HG02884 (cell line): Measurements from ENCODE around the gene PIP4K2A.

Source experiments
- ATAC-seq: cut with Tn5 transposase; IDR thresholded peaks from one replicate; pipeline ENCODE4 v1.9.1; 2021; ENCODE audit warnings: mild to moderate bottlenecking, moderate library complexity; ENCODE audit not compliant: unreplicated experiment

The PIP4K2A gene

GRCh38 chr10:22561909-22562308 is 152.5 kb downstream of the PIP4K2A start:
- no peak for ATAC-seq

DNA sequence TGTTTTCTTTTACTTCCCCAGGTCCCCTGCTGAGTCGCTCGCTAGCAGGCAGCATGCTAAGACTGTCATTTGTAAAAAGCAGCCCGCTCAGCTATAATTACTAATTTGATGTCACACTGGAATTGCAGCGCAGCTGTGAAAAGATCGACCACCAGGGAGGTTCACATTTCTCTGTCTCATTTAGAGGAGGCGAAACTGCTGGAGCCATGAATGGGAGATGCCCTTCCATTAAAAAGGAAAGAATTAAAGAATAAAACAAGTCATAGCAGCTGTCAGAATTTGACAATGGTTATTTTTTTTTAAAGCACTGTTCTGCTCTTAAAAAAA is 153.5 kb downstream of the PIP4K2A start:
- no peak for ATAC-seq

- no peak for ATAC-seq
These were observed 154.1 kb downstream of the PIP4K2A start for GRCh38 chr10:22560096-22560912.

DNA sequence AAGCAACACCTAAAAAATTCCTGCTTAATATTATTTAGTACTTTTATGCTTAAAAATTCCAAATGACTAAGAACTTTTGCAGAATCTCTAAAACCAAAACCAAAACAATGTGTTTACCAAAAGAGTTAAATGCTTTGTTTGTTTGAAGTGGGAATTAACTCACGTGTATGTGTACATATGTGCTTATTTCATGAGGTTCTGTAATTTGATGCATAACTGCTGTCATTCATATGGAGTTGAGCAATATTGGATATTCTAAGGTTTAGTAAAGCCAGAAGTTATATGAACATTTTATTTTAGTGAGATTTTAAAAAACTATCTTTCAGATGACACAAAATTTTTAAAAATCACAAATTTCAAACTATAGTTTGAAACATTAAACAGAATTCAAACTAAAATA is 157.1 kb downstream of the PIP4K2A start:
- ATAC-seq: no peak

GRCh38 chr10:22556774-22557173 is 157.6 kb downstream of the PIP4K2A start:
- no peak for ATAC-seq

DNA sequence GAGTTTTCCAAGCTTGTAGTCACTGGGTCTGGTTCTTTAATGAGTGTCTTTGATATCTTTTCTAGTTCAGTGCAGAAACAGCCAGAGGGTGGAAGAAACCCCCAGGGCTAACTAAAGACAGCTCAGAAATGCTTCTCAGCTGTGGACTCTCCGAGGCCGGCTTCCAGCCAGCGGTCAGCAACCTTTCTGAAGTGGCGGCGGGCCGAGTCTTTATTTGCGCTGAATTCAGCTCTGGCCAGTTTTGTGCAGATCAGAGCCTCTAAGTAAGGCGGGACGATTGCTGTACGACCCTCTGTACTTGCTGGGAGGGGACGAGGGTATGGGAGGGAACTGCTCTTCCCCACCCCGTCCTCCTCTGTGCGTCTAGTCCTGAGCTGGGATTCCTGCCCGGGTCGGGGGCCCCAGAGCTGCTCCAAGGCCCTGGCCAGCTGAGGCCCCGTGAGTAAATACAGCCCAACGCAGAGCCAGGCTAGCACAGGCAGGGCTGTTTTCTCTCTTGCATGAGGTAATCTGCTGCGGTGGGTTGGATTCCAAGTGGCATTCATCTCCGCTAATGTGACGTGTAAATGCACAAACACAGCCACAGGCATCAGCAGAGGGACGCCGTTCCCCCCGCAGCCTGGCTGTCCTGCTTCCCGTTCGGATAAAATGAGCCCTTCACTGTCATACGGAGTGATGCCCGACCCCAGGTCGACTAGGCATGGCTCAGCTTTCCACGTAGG is 159.8 kb downstream of the PIP4K2A start:
- no peak for ATAC-seq

DNA sequence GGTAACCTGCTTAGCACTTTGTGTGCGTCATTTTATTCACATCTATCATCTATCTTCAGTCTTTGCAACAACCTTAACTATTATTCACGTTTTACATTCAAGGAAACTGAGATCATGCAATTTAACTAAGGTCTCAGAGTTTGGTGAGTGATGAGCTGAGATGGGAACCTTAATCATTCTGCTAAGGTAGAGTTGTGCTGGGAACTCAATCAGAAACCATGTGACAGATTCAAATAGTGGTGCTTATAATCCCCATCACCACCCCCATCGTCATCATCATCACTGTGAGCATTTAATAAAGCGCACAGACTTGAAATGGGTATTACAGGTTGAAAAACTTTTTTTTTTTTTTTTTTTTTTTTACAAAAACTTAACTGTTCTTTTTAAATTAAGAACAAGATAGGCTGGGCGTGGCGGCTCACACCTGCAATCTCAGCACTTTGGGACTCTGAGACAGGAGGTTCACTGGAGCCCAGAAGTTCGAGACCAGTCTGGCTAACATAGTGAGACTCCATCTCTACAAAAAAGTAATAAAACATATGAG is 160.9 kb downstream of the PIP4K2A start:
- ATAC-seq: no peak

DNA sequence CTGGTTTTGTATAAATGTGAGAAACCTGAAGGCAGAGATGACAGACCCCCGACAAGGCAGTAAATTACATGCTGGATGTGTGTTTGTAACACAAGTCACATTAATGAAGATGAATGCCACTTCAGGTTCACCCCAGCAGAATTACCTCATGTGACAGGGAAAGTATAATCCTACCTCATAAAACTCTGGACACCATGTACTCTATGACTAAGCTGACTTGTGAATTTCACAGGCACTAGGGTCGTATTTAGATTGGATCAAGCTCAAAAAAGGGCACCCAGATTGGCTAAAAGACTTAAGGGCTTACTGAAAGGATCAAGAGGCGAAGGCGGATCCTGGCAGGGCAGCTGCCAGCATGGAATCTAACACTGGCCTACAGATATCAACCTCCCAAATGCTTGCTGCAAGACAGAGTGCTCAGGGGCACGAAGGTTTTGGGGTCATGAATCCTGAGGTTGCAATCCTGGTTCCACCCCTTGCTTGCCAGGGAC is 161.4 kb downstream of the PIP4K2A start:
- ATAC-seq: no peak

GRCh38 chr10:22551681-22552365 is 162.6 kb downstream of the PIP4K2A start:
- ATAC-seq: no peak

DNA sequence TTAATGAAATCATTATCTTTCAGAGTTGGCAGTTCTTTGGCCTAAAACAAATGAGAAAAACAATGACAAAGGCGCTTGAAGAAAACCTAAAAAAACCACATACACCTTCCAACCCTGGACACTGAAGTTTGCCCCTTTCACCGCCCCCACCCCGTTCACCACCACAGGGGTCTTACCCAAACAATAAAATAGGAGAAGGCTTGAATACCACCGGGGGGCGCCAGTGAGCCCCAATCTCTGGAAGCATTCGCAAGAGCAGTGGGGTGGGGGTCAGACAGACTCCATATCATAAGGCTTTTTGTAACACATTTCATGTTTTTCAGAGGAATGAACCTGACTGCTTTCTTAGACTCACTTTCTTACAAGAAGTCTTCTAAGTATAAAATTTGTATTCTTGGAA is 163.6 kb downstream of the PIP4K2A start:
- no peak for ATAC-seq

DNA sequence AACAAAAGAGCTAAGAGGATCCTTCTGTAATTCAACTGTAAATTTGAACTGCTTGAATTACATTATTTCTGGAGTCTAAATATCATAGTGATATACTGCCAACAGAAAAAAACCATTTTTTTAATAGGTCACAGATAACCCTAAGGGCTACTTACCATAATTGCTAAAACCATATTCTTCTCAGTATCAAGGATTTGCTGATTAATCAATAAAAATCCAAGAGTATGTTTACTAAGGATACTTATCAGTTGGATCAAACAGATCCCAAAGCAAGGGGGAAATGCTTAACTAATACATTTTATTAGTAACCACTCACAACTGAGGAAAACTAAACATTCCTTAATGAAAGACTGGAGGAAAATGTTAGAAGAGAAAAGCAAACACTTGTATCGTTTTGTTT is 166.0 kb downstream of the PIP4K2A start:
- ATAC-seq: no peak

DNA sequence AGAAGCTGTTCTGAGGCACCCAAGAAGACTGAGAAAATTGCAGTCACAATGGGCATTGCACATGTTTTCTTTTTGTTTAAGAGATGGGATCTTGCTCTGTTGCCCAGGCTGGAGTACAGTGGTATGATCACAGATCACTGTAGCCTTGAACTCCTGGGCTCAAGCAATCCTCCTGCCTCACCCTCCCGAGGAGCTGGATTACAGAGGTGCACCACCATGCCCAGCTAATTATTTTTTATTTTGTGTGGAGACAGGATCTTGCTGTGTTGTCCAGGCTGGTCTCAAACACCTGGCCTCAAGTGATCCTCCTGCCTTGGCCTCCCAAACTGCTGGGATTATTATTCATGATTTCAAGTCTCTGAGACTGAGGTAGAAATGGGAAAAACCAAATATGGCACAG is 168.7 kb downstream of the PIP4K2A start:
- no peak for ATAC-seq

DNA sequence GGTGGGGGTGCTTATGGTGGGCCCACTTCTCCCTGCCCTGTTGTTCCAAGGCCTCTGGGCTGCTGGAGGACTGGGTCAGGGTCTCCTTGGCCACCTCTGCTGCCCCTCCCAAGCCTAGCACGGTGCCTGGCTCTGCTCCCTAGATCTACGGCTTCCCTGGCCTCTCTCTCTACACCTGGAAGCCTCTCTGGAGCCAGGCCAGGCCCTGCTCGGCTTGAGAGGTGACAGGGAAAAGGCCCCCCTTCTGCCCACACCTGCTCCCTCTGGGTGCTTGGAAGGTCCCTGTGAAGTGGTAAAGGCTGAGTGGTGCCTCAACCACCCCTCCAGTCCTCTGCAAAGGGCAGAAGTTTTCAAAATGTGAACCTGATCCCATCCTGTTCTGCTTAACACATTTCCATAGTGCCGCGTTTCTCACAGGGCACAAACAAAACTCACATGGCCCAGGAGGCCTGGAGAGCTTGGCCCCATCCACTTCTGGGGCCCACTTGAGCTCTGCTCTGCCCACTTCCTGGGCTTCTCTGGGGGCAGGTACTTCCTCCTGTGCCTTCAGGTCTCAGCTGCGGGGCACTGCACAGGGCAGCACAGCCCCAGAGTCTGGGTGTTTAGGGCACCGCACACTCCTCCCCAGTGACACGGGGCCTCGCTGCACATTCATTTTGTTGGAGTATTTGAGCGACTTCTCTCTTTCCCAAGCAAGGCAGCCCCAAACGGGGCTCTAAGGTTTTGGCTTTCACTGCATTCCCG is 169.9 kb downstream of the PIP4K2A start:
- no peak for ATAC-seq

DNA sequence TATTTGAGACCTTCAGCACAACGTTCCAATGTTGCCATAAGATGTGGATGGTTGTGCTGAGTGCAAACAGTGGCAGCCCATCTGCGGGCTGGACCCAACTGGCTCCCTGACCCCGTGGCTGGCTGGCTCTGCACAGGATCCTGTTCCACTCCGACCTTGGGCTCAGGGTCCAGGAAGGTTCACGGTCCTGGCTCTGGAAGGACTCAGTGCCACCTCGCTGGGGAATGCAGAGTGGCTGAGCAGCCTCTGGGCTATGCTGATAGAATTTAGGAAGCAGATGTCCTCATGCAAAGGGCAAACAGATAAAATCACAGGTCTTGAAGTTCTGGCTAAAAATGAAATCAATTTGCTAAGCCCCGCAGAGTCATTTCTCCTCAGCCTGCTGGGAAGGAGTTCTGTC is 171.6 kb downstream of the PIP4K2A start:
- no peak for ATAC-seq

- ATAC-seq: no peak
These were observed 172.5 kb downstream of the PIP4K2A start for GRCh38 chr10:22541900-22542299.

GRCh38 chr10:22539579-22540298 is 174.6 kb downstream of the PIP4K2A start:
- no peak for ATAC-seq

- ATAC-seq: no peak
These were observed 176.6 kb downstream of the PIP4K2A start for GRCh38 chr10:22537810-22538209.

DNA sequence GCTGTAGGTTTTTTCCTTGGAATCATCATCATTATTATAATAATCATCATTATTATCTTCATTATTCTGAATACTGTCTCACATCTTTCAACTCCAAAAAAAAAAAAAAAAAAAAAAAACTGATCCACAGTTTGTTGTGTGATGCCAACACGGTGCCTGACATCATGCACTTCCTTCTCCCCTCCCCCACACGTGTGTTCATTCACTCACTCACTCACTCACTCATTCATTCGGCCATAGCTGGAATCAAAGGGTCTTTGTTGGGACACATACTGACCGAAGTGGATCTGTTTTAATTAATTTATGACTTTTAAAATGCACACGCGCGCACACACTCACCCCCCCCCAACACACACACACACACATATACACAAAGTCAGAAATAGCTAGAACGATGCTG is 177.8 kb downstream of the PIP4K2A start:
- ATAC-seq: no peak

- no peak for ATAC-seq
These were observed 179.4 kb downstream of the PIP4K2A start for GRCh38 chr10:22534849-22535604.
